Measurements from ENCODE around the gene TYROBP. TPM values are rescaled to one million over a fixed set of nuclear protein-coding genes. Genes with fewer than 3 reads are reported as not detected.

TYROBP gene
- total RNA-seq: not detected in 2 replicates

DNA sequence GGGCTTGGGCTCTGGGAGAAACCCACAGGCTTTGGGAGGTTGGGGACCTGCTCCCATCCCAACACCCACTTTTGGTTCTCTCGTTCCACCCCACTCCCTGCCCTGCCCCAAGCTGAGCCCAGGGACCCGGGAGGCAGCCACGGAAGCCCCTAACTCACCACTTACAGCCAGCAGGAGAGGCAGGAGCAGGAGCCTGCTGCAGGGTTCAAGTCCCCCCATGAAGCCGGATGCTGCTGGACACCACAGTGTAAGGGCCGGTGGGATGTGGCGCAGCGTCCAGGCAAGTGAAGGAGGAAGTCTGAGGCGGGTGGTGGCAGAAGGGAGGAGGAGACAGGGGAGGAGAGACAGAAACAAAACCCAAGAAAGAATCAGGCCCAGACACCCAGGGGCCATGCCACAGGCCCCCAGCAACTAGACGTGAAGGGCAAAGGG, at the start of gene TYROBP:
Gene TYROBP (minus strand): TSS at position 286 of the 432 bp plus-strand sequence. CDS start 67 bp downstream, at position 219.

DNA sequence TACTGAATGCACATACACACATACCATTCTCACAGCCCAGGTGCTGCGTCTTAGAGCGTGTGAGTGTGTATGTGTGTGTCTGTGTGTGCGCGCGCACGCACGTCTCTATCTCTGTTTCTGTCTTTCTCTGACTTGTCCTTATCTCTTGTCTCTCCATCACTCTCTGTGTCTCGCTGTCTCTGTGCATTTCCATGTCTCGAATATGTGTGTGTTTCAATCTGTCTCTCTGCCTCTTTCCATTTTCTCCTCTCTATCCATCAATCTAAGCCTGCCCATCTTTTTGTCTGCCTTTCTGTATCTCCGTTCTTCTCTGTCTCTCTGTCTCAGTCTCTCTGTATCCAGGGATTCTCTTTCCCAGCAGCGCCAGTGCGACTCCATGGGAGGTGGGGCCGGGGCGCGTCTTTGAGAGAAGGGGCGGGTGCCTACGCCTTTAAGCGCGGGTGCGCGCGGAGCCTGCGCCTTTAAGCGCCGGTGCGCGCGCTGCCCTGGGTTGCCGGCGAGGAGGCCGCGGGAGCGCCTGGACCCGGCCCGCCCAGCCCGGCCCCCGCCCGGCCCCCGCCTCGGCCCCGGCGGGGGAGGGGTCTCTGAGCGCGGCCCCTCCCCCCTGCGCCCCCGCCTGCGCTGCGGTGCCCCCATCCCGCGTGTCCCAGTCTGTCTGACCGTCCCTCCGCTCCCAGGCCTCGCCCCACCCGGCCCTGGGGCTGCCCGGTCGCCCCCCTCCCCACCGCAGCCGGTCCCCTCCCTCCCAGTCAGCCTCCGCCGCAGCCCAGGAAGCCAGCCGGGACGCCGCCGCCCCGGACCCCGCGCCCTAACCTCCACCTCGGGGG, 28.0 kb upstream of the TYROBP start, which contains the start of gene LRFN3:
Gene LRFN3 (plus strand): TSS at position 464 of the 827 bp plus-strand sequence. CDS start 3,052 bp downstream, outside the sequence.

DNA sequence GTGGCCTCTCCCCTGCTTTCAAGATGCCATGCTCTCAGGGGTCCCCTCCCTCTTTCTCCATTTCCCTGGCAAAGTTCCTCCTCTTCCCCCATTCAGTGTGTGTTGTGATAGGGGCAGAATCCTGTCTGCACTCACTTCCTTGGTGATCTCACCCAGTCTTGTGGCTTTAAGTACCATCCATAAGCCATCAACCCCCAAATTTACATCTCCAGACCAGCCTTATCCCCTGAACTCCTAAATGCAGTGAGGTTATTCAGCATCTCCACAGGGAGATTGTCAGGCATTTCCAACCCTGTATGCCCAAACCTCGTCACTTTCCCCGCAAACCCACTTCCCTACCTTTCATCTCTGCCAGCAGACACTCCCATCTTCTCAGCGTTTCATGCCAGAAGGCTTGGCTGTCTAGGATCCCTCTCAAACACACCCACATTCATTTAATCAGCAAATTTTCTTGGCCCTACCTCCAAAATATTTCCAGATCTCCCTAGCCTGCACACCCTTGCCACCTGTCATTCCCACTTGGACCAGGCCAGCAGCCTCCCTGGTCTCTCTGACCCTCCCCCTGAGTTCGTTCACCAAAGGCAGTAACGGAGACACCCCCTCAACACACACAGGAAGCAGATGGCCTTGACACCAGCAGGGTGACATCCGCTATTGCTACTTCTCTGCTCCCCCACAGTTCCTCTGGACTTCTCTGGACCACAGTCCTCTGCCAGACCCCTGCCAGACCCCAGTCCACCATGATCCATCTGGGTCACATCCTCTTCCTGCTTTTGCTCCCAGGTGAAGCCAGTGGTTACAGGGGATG, 6.0 kb downstream of the TYROBP start, which contains the start of gene HCST:
Gene HCST (plus strand): TSS at position 676 of the 808 bp plus-strand sequence. CDS start 65 bp downstream, at position 741.

DNA sequence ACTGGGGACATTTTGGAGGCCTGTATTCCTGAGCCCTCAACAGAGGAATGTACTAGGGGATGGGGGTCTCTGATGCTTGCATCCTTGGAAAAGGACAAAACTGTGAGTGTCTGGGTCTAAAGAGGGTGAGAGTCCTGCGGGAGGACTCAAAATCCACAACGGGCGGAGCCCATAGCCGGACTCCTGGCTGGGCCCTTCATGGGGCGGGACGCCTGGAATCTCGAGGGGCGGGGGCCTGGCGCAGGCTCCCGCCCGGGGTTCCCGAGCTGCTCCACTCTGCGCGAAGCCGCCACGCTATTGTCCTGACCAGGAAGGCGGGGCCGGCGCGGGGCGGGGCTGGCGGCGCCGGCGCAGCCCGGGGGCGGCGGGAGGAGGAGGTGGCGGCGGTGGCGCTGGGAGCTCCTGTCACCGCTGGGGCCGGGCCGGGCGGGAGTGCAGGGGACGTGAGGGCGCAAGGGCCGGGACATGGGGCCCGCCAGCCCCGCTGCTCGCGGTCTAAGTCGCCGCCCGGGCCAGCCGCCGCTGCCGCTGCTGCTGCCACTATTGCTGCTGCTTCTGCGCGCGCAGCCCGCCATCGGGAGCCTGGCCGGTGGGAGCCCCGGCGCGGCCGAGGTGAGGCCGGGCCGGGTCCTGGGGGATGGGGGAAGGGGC, 39.8 kb downstream of the TYROBP start, which contains the start of gene APLP1:
Gene APLP1 (plus strand): TSS at position 403 of the 651 bp plus-strand sequence. CDS start 63 bp downstream, at position 466.

DNA sequence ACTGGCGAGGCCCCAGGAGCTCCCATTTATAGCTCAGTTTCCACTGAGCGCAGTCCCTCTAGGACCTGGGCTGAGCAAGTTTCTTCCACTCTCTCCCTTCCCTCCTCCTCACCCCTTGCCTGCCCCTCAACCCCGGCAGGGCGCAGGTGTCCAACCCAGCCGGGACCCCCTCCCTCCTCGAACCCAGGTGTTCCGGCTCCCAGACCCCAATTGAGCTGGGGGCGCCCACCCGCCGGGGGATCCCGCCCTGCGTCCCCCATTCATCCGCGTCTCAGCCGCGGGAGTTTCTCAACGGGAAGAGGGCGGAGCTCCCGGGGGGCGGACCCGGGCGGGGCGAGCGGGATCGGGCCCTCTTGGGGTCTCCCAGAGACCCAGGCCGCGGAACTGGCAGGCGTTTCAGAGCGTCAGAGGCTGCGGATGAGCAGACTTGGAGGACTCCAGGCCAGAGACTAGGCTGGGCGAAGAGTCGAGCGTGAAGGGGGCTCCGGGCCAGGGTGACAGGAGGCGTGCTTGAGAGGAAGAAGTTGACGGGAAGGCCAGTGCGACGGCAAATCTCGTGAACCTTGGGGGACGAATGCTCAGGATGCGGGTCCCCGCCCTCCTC, 51.4 kb downstream of the TYROBP start, which contains the start of gene KIRREL2:
Gene KIRREL2 (plus strand): TSS at position 366 of the 604 bp plus-strand sequence. CDS start 209 bp downstream, at position 575.

Small RNA genes lying within 50 kb of the gene (small RNA-seq; reads per million reads assigned to genes)
- gene AF038458.1 (not detected), gene RN7SL402P (not detected)

Other genes starting within 250 kb of the TYROBP start
- not detected in 2 replicates for gene UPK1A, start 241.8 kb downstream of the TYROBP start, total RNA-seq
- not detected in 2 replicates for gene ZBTB32, start 203.7 kb downstream of the TYROBP start, total RNA-seq
- 5.7 and 6.0 TPM in 2 replicates for gene KMT2B, start 190.3 kb downstream of the TYROBP start, total RNA-seq
- gene IGFLR1, start 165.8 kb downstream of the TYROBP start, total RNA-seq: 1.2 TPM in 2 replicates
- gene U2AF1L4, start 162.9 kb downstream of the TYROBP start, total RNA-seq: 4.8 and 9.5 TPM in 2 replicates
- gene PSENEN, start 162.6 kb downstream of the TYROBP start, total RNA-seq: 12.5 and 13.3 TPM in 2 replicates
- 10.1 and 12.2 TPM in 2 replicates for gene LIN37, start 159.7 kb downstream of the TYROBP start, total RNA-seq
- gene HSPB6, start 151.3 kb downstream of the TYROBP start, total RNA-seq: 34.6 and 52.4 TPM in 2 replicates
- gene PROSER3, start 150.1 kb downstream of the TYROBP start, total RNA-seq: 7.6 and 9.3 TPM in 2 replicates
- gene ARHGAP33, start 132.7 kb downstream of the TYROBP start, total RNA-seq: 1.3 and 2.4 TPM in 2 replicates
- not detected in 2 replicates for gene PRODH2, start 95.5 kb downstream of the TYROBP start, total RNA-seq
- gene NPHS1, start 55.8 kb downstream of the TYROBP start, total RNA-seq: not detected in 2 replicates
- gene KIRREL2, start 51.4 kb downstream of the TYROBP start, total RNA-seq: under 0.01 TPM in 2 replicates
- 4.1 and 6.5 TPM in 2 replicates for gene APLP1, start 39.7 kb downstream of the TYROBP start, total RNA-seq
- 6.3 TPM in 2 replicates for gene NFKBID, start 7.8 kb downstream of the TYROBP start, total RNA-seq
- gene HCST, start 5.8 kb downstream of the TYROBP start, total RNA-seq: 0.91 and 1.4 TPM in 2 replicates
- gene LRFN3, start 28.1 kb upstream of the TYROBP start, total RNA-seq: 3.2 and 5.9 TPM in 2 replicates
- 16.9 and 17.0 TPM in 2 replicates for gene SDHAF1, start 86.9 kb upstream of the TYROBP start, total RNA-seq
- gene SYNE4, start 100.5 kb upstream of the TYROBP start, total RNA-seq: 0.13 TPM in 1 of 2 replicates, not detected in the other
- 10.8 and 11.4 TPM in 2 replicates for gene ALKBH6, start 105.9 kb upstream of the TYROBP start, total RNA-seq
- gene CLIP3, start 124.6 kb upstream of the TYROBP start, total RNA-seq: 8.2 and 11.5 TPM in 2 replicates
- gene THAP8, start 146.0 kb upstream of the TYROBP start, total RNA-seq: 4.0 and 4.6 TPM in 2 replicates
- 3.5 and 5.0 TPM in 2 replicates for gene WDR62, start 146.6 kb upstream of the TYROBP start, total RNA-seq
- gene OVOL3, start 202.8 kb upstream of the TYROBP start, total RNA-seq: not detected in 2 replicates
- gene POLR2I, start 206.6 kb upstream of the TYROBP start, total RNA-seq: 14.8 and 24.6 TPM in 2 replicates
- 95.0 and 105 TPM in 2 replicates for gene TBCB, start 207.2 kb upstream of the TYROBP start, total RNA-seq
- gene CAPNS1, start 231.8 kb upstream of the TYROBP start, total RNA-seq: 293 and 453 TPM in 2 replicates
- 13.7 and 21.0 TPM in 2 replicates for gene COX7A1, start 244.2 kb upstream of the TYROBP start, total RNA-seq